Osteoblast (primary cell): ENCODE measurements around the gene SCG2. TPM values are rescaled to one million over a fixed set of nuclear protein-coding genes. Genes with fewer than 3 reads are reported as not detected.

Experiments
- DNase-seq: peaks from one replicate; pipeline ENCODE4 v3.0.0; 2011; ENCODE audit warnings: low spot score, mixed read lengths; ENCODE audit not compliant: insufficient read length; ENCODE audit errors: missing footprints
- H2AFZ ChIP-seq: 2 replicates; pipeline ENCODE4 v1.6.0; 2011; ENCODE audit warnings: mild to moderate bottlenecking, low read length
- H3K27ac ChIP-seq: 2 replicates; pipeline ENCODE4 v1.5.1; 2011; ENCODE audit warnings: mild to moderate bottlenecking, low read depth, low read length, moderate library complexity
- H3K27me3 ChIP-seq: 2 replicates; pipeline ENCODE4 v1.6.0; 2012; ENCODE audit warnings: mild to moderate bottlenecking, control low read depth, inconsistent platforms, low read length, moderate library complexity; ENCODE audit not compliant: insufficient read depth
- H3K36me3 ChIP-seq: 2 replicates; pipeline ENCODE4 v1.5.1; 2011; ENCODE audit warnings: mild to moderate bottlenecking, low read length, control low read depth, moderate library complexity; ENCODE audit not compliant: insufficient read depth
- H3K4me1 ChIP-seq: 2 replicates; pipeline ENCODE4 v1.5.1; 2011; ENCODE audit warnings: mild to moderate bottlenecking, low read length, control low read depth, moderate library complexity; ENCODE audit not compliant: insufficient read depth
- H3K4me2 ChIP-seq: 2 replicates; pipeline ENCODE4 v1.6.0; 2011; ENCODE audit warnings: mild to moderate bottlenecking, low read length; ENCODE audit not compliant: insufficient read depth
- H3K4me3 ChIP-seq: fragments of 200-600 bp; sonication (generic); 3 replicates; pipeline ENCODE4 v1.5.1; 2012; ENCODE audit warnings: mild to moderate bottlenecking, low read length, inconsistent platforms; ENCODE audit not compliant: insufficient read depth
- H3K79me2 ChIP-seq: 2 replicates; pipeline ENCODE4 v1.6.0; 2012; ENCODE audit warnings: mild to moderate bottlenecking, low read length, control low read depth, inconsistent platforms; ENCODE audit not compliant: insufficient read depth
- H3K9me3 ChIP-seq: 2 replicates; pipeline ENCODE4 v1.5.1; 2011; ENCODE audit warnings: low read depth, low read length, control low read depth
- H4K20me1 ChIP-seq: 2 replicates; pipeline ENCODE4 v1.6.0; 2012; ENCODE audit warnings: mild to moderate bottlenecking, low read length, control low read depth; ENCODE audit not compliant: insufficient read depth
- total RNA-seq: library from RNA; depleted of rRNA; stranded (reverse); fragments of >200 nt; gene quantifications from 2 replicates; pipeline ENCODE4 v1.2.3, GENCODE V29; 2012
- TF ChIP-seq, protein P1 (sequence below): IDR thresholded peaks from 2 replicates; pipeline ENCODE4 v1.5.1; 2011; ENCODE audit warnings: mild to moderate bottlenecking, low read depth, low read length, moderate library complexity; ENCODE audit errors: extremely low read depth

SCG2 gene
- total RNA-seq, 1 donor: 2.2 TPM

DNA sequence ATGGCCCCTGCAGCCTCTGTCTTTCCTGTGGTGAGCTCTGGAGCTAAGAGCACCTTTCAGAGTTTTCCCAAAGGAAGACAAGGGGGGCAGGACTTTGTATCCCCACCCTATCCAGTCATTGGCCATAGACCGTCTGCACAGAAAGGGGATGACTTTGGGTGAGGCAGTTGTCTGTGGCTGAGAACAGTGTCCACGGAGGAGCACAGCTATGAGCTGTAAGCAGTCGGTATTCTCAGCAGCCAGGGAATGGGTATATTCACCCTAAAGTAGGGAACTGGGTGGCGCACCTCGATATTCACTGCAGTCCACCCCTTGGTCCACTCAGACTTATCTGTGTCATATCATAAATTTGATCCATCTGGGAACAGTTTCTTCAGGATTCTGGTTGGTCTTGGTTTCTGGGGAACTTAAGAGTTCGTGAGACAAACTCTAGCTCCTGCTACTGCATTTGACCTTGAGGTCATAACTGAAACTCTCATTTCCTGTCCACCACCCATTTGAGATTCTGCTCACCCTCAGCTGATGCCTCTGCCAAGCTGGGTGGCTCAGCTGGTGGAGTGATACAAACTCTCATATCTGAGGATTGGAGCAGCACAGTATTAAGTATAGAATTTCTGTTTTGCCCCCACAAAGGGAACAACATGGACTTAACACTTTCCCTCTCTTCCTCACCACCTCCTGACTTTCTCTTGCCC is 45.2 kb upstream of the SCG2 start:
- TF ChIP-seq, protein P1, sequence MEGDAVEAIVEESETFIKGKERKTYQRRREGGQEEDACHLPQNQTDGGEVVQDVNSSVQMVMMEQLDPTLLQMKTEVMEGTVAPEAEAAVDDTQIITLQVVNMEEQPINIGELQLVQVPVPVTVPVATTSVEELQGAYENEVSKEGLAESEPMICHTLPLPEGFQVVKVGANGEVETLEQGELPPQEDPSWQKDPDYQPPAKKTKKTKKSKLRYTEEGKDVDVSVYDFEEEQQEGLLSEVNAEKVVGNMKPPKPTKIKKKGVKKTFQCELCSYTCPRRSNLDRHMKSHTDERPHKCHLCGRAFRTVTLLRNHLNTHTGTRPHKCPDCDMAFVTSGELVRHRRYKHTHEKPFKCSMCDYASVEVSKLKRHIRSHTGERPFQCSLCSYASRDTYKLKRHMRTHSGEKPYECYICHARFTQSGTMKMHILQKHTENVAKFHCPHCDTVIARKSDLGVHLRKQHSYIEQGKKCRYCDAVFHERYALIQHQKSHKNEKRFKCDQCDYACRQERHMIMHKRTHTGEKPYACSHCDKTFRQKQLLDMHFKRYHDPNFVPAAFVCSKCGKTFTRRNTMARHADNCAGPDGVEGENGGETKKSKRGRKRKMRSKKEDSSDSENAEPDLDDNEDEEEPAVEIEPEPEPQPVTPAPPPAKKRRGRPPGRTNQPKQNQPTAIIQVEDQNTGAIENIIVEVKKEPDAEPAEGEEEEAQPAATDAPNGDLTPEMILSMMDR: no peak
- Histone ChIP-seq H3K4me2 (no peak overlapping the region), H3K36me3 (no peaks in the 10 kb centered on the region), H2AFZ (no peak overlapping the region), H3K4me1 (peaks cover 4% of the 10 kb centered on the region), H3K79me2 (no peaks in the 10 kb centered on the region), H3K9me3 (no peaks in the 10 kb centered on the region), H3K4me3 (no peak overlapping the region), H4K20me1 (no peaks in the 10 kb centered on the region), H3K27ac (no peak overlapping the region), H3K27me3 (no peaks in the 10 kb centered on the region)
- DNase-seq: no peak

DNA sequence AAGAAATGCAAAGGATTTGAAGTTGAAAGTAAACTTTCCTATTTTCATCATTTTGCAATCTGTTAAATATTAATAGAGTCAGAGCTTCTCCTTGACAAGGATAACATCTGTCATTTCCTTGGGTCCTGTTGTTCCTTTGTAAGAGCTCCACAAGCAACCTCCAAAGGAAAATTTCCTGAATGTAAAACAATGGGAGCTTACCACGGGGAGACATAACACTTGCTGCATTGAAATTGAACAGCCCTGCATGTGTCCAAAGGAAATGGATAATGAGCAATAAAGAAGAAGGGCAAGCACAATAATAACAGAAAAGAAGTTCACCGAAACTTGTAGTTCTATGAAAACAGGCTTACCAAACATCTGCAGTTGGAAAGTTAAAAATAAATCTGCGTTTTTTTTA is 42.0 kb upstream of the SCG2 start:
- TF ChIP-seq, protein P1: no peak
- Histone ChIP-seq H3K4me3 (no peak overlapping the region), H3K9me3 (no peaks in the 10 kb centered on the region), H4K20me1 (no peaks in the 10 kb centered on the region), H2AFZ (no peak overlapping the region), H3K27ac (no peak overlapping the region), H3K36me3 (no peaks in the 10 kb centered on the region), H3K27me3 (no peaks in the 10 kb centered on the region), H3K4me1 (peaks cover 4% of the 10 kb centered on the region), H3K4me2 (no peak overlapping the region), H3K79me2 (no peaks in the 10 kb centered on the region)
- DNase-seq: no peak

DNA sequence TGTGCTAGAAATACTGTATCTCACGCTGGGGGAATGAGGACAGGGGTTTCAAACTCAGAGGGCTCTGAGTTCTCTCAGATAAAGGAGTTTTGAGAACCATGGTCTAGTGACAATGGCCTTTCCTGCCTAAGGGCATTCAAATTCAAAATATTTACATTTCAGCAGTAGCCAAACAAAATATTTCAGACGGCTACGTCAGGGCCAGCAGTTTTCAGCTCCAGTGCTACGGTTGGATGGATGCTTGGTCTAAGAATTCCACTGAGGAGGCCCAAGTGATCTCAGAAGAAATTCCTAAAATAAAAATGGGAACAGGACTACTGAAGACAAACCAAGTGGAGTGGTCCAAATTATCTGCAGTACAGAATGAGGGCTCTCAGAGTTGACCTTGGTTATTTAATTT is 41.1 kb upstream of the SCG2 start:
- TF ChIP-seq, protein P1: no peak
- no peaks in the 10 kb centered on the region for H3K27me3 ChIP-seq
- H3K4me3 ChIP-seq: no peak overlapping the region
- H3K79me2 ChIP-seq: no peaks in the 10 kb centered on the region
- no peaks in the 10 kb centered on the region for H3K36me3 ChIP-seq
- H3K27ac ChIP-seq: no peak overlapping the region
- no peak overlapping the region for H3K4me2 ChIP-seq
- no peaks in the 10 kb centered on the region for H4K20me1 ChIP-seq
- H3K4me1 ChIP-seq: peaks cover 4% of the 10 kb centered on the region
- DNase-seq: no peak
- no peaks in the 10 kb centered on the region for H3K9me3 ChIP-seq
- no peak overlapping the region for H2AFZ ChIP-seq

DNA sequence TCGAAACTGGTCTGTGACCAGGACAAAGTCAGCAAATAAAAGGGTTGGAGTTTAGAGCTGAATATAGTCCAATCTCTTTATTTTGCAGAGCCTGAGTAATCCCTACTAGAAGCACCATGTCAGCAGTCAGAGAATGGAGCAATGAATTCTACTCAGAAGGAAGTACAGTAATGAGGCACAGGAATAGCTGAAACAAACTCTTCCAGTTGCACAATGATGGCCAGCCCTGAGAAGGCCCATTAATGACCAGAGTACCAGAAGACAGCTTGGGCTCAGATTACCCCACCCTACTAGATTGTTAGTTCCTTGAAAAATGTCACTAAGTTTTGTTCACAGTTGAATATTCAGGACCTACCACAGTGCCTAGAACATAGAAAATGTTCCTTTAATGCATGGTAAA is 40.3 kb upstream of the SCG2 start:
- Histone ChIP-seq H3K36me3 (no peaks in the 10 kb centered on the region), H3K4me2 (no peak overlapping the region), H4K20me1 (no peaks in the 10 kb centered on the region), H3K27ac (no peak overlapping the region), H3K9me3 (no peaks in the 10 kb centered on the region), H2AFZ (no peak overlapping the region), H3K27me3 (no peaks in the 10 kb centered on the region), H3K4me1 (peaks cover under 1% of the 10 kb centered on the region), H3K79me2 (no peaks in the 10 kb centered on the region), H3K4me3 (no peak overlapping the region)
- TF ChIP-seq, protein P1: no peak
- no peak for DNase-seq
